GM12872 (cell line): ENCODE results near the gene POLR3K.

ENCODE experiments used
- CTCF ChIP-seq: IDR thresholded peaks from 3 replicates; pipeline ENCODE4 v1.5.1; 2011; ENCODE audit warnings: low read depth, mild to moderate bottlenecking, low read length, moderate library complexity; ENCODE audit not compliant: insufficient read depth

Gene POLR3K

GRCh38 chr16:42691-43090 lies 10.7 kb downstream of the POLR3K start:
- no peak for TF ChIP-seq CTCF

GRCh38 chr16:42069-42457 lies 11.3 kb downstream of the POLR3K start:
- TF ChIP-seq CTCF: no peak

GRCh38 chr16:41439-42068 lies 11.9 kb downstream of the POLR3K start:
- no peak for TF ChIP-seq CTCF

GRCh38 chr16:38941-39892 lies 14.2 kb downstream of the POLR3K start:
- TF ChIP-seq CTCF: no peak

- no peak for TF ChIP-seq CTCF
Observed at GRCh38 chr16:37511-37910, 15.9 kb downstream of the POLR3K start.

- TF ChIP-seq CTCF: no peak
Observed at GRCh38 chr16:36336-36984, 16.9 kb downstream of the POLR3K start.

GRCh38 chr16:35678-36305 lies 17.6 kb downstream of the POLR3K start:
- TF ChIP-seq CTCF: no peak
